Central memory CD8-positive, alpha-beta T cell (primary cell): ENCODE data around the gene SGK2.

ENCODE experiments used
- ATAC-seq: fragments of 150-1000 bp; cut with Tn5 transposase; replicated peaks from 2 replicates; pipeline ENCODE4 v1.10.0; 2022; ENCODE audit warnings: mild to moderate bottlenecking, moderate FRiP score, moderate number of reproducible peaks; ENCODE audit not compliant: poor library complexity, severe bottlenecking; ENCODE audit errors: extremely low read depth
- DNase-seq, 2 donors: peaks; one replicate each; pipeline ENCODE4 v3.0.0; 2021; ENCODE audit warnings: low spot score in 2 of 2
- H3K27ac Mint-ChIP-seq: one replicate; pipeline ENCODE4 v1.8.0; 2022; ENCODE audit warnings: low read depth, mild to moderate bottlenecking, moderate library complexity, mixed read lengths
- H3K27me3 Mint-ChIP-seq: one replicate; pipeline ENCODE4 v1.8.0; 2022; ENCODE audit warnings: mixed read lengths
- H3K36me3 Mint-ChIP-seq: one replicate; pipeline ENCODE4 v1.8.0; 2022; ENCODE audit warnings: mild to moderate bottlenecking, moderate library complexity, mixed read lengths; ENCODE audit not compliant: insufficient read depth
- H3K4me1 Mint-ChIP-seq: one replicate; pipeline ENCODE4 v1.8.0; 2022; ENCODE audit warnings: mixed read lengths
- H3K4me3 Mint-ChIP-seq: one replicate; pipeline ENCODE4 v1.8.0; 2022; ENCODE audit warnings: mild to moderate bottlenecking, moderate library complexity, mixed read lengths
- H3K9me3 Mint-ChIP-seq: one replicate; pipeline ENCODE4 v1.8.0; 2022; ENCODE audit warnings: mixed read lengths

SGK2 gene

GRCh38 chr20:43530321-43531090 lies 28.3 kb upstream of the SGK2 start:
- peaks cover 2% of the 10 kb centered on the region for H3K36me3 Mint-ChIP-seq
- no peaks in the 10 kb centered on the region for H3K4me1 Mint-ChIP-seq
- no peak overlapping the region for H3K4me3 Mint-ChIP-seq
- no peaks in the 10 kb centered on the region for H3K9me3 Mint-ChIP-seq
- H3K27me3 Mint-ChIP-seq, result no peaks in the 10 kb centered on the region
- no peak for ATAC-seq
- no peak overlapping the region for H3K27ac Mint-ChIP-seq
- DNase-seq, result no peak

GRCh38 chr20:43531091-43531443 lies 27.8 kb upstream of the SGK2 start:
- no peaks in the 10 kb centered on the region for H3K27me3 Mint-ChIP-seq
- DNase-seq, result no peak
- H3K4me1 Mint-ChIP-seq, result no peaks in the 10 kb centered on the region
- no peak overlapping the region for H3K27ac Mint-ChIP-seq
- no peak overlapping the region for H3K4me3 Mint-ChIP-seq
- no peaks in the 10 kb centered on the region for H3K9me3 Mint-ChIP-seq
- ATAC-seq, result no peak
- H3K36me3 Mint-ChIP-seq, result peaks cover 4% of the 10 kb centered on the region

GRCh38 chr20:43532416-43533055 lies 26.3 kb upstream of the SGK2 start:
- Mint-ChIP-seq H3K4me3 (no peak overlapping the region), H3K27ac (no peak overlapping the region), H3K36me3 (peaks cover 4% of the 10 kb centered on the region), H3K4me1 (no peaks in the 10 kb centered on the region), H3K9me3 (no peaks in the 10 kb centered on the region), H3K27me3 (no peaks in the 10 kb centered on the region)
- no peak for ATAC-seq
- DNase-seq, result no peak

- no peak for ATAC-seq
- Mint-ChIP-seq H3K4me3 (no peak overlapping the region), H3K9me3 (no peaks in the 10 kb centered on the region), H3K36me3 (peaks cover 4% of the 10 kb centered on the region), H3K27me3 (no peaks in the 10 kb centered on the region), H3K27ac (no peak overlapping the region), H3K4me1 (no peaks in the 10 kb centered on the region)
- DNase-seq, result no peak
Measured at GRCh38 chr20:43533060-43533459, 25.8 kb upstream of the SGK2 start.

GRCh38 chr20:43534016-43534415 lies 24.8 kb upstream of the SGK2 start:
- ATAC-seq (no peak), DNase-seq (no peak)
- Mint-ChIP-seq H3K4me1 (no peaks in the 10 kb centered on the region), H3K36me3 (peaks cover 5% of the 10 kb centered on the region), H3K27me3 (no peaks in the 10 kb centered on the region), H3K4me3 (no peak overlapping the region), H3K9me3 (no peaks in the 10 kb centered on the region), H3K27ac (no peak overlapping the region)

- Mint-ChIP-seq H3K27me3 (no peaks in the 10 kb centered on the region), H3K9me3 (no peaks in the 10 kb centered on the region), H3K27ac (no peak overlapping the region), H3K4me3 (no peak overlapping the region), H3K4me1 (no peaks in the 10 kb centered on the region), H3K36me3 (peaks cover 4% of the 10 kb centered on the region)
- DNase-seq (no peak), ATAC-seq (no peak)
Measured at GRCh38 chr20:43534791-43535350, 24.0 kb upstream of the SGK2 start.

- no peaks in the 10 kb centered on the region for H3K27me3 Mint-ChIP-seq
- DNase-seq (no peak), ATAC-seq (no peak)
- H3K27ac Mint-ChIP-seq, result no peak overlapping the region
- no peak overlapping the region for H3K4me3 Mint-ChIP-seq
- no peaks in the 10 kb centered on the region for H3K4me1 Mint-ChIP-seq
- peaks cover 4% of the 10 kb centered on the region for H3K36me3 Mint-ChIP-seq
- H3K9me3 Mint-ChIP-seq, result no peaks in the 10 kb centered on the region
Measured at GRCh38 chr20:43535370-43536004, 23.3 kb upstream of the SGK2 start.

GRCh38 chr20:43536041-43536816 lies 22.6 kb upstream of the SGK2 start:
- ATAC-seq (no peak), DNase-seq (no peak)
- Mint-ChIP-seq H3K27me3 (no peaks in the 10 kb centered on the region), H3K4me1 (no peaks in the 10 kb centered on the region), H3K4me3 (no peak overlapping the region), H3K27ac (no peak overlapping the region), H3K9me3 (no peaks in the 10 kb centered on the region), H3K36me3 (peaks cover 4% of the 10 kb centered on the region)

GRCh38 chr20:43536817-43537440 lies 21.9 kb upstream of the SGK2 start:
- H3K27ac Mint-ChIP-seq, result no peak overlapping the region
- DNase-seq, result no peak
- no peak for ATAC-seq
- H3K9me3 Mint-ChIP-seq, result no peaks in the 10 kb centered on the region
- H3K27me3 Mint-ChIP-seq, result no peaks in the 10 kb centered on the region
- H3K4me3 Mint-ChIP-seq, result no peak overlapping the region
- no peaks in the 10 kb centered on the region for H3K4me1 Mint-ChIP-seq
- peaks cover 4% of the 10 kb centered on the region for H3K36me3 Mint-ChIP-seq

GRCh38 chr20:43537921-43538877 lies 20.6 kb upstream of the SGK2 start:
- peak; percentile 13 to 37 for DNase-seq
- H3K4me3 Mint-ChIP-seq, result no peak overlapping the region
- H3K4me1 Mint-ChIP-seq, result no peaks in the 10 kb centered on the region
- no peaks in the 10 kb centered on the region for H3K27me3 Mint-ChIP-seq
- no peak overlapping the region for H3K27ac Mint-ChIP-seq
- no peak for ATAC-seq
- H3K9me3 Mint-ChIP-seq, result no peaks in the 10 kb centered on the region
- peaks cover 4% of the 10 kb centered on the region for H3K36me3 Mint-ChIP-seq

- no peak for ATAC-seq
- H3K27ac Mint-ChIP-seq, result no peak overlapping the region
Measured at GRCh38 chr20:43538878-43539700, 19.7 kb upstream of the SGK2 start.

More at GRCh38 chr20:43538878-43539700, 19.7 kb upstream of the SGK2 start:
- no peak for DNase-seq
- Mint-ChIP-seq H3K9me3 (no peaks in the 10 kb centered on the region), H3K4me3 (no peak overlapping the region), H3K36me3 (peaks cover 4% of the 10 kb centered on the region), H3K4me1 (no peaks in the 10 kb centered on the region), H3K27me3 (no peaks in the 10 kb centered on the region)
